Skeletal muscle satellite cell (primary cell): ENCODE data around the gene FGR.
"Not testable (repeated sequence)": the region's sequence is repeated elsewhere in the genome, so short reads cannot be mapped to it uniquely, and the experiment has no call there.

Source experiments
- H3K27me3 ChIP-seq: 2 replicates; pipeline ENCODE4 v1.7.0; 2013; ENCODE audit warnings: low read length; ENCODE audit not compliant: control insufficient read depth, insufficient read depth
- H3K36me3 ChIP-seq: 2 replicates; pipeline ENCODE4 v1.7.0; 2013; ENCODE audit warnings: mild to moderate bottlenecking, control low read depth, low read length; ENCODE audit not compliant: insufficient read depth
- H3K4me1 ChIP-seq: 2 replicates; pipeline ENCODE4 v1.7.0; 2013; ENCODE audit warnings: low read length; ENCODE audit not compliant: control insufficient read depth, insufficient read depth
- H3K4me2 ChIP-seq: 2 replicates; pipeline ENCODE4 v1.7.0; 2013; ENCODE audit warnings: mild to moderate bottlenecking, low read length
- H3K4me3 ChIP-seq: 2 replicates; pipeline ENCODE4 v1.7.0; 2013; ENCODE audit warnings: low read length
- H3K9ac ChIP-seq: 2 replicates; pipeline ENCODE4 v1.7.0; 2013; ENCODE audit warnings: mild to moderate bottlenecking, low read depth, low read length, moderate library complexity
- H3K9me3 ChIP-seq: replicated peaks from 2 replicates; pipeline ENCODE4 v1.7.0; 2013; ENCODE audit warnings: mild to moderate bottlenecking, control low read depth, low read length

The FGR gene

DNA sequence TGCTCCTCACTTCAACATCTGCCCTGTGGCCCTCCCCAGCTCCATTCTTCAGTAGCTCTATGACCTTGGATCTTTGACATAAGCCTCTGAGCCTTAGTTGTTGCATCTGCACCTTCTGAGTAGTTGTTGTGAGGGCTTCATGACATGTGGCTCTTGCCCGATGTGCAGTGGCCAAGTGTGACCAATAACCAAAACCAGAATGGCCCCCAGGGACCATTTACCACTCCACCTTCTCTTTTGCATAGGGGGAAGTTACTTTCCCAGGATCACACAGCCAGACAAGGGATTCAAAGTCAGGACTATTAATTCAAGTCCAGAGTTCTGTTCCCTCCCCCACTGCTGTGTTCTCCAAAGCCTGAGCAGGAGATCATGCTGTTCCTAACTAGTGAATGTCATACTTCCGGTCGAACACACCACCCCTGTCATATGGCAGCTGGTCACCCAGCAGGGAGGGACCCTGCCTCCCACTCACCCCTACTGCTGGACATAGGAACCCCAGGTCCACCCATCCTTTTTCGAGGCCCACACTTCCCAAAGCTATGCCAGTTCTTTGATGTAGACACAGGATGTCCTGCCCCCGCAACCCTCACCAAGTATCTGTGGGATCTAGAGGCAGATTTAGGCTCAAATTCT lies 4.0 kb downstream of the FGR start:
- Histone ChIP-seq H3K9me3 (no peaks in the 10 kb centered on the region), H3K4me3 (no peak overlapping the region), H3K4me2 (no peak overlapping the region), H3K36me3 (no peaks in the 10 kb centered on the region), H3K4me1 (peaks cover 16% of the 10 kb centered on the region), H3K9ac (no peak overlapping the region), H3K27me3 (peaks cover 28% of the 10 kb centered on the region)

DNA sequence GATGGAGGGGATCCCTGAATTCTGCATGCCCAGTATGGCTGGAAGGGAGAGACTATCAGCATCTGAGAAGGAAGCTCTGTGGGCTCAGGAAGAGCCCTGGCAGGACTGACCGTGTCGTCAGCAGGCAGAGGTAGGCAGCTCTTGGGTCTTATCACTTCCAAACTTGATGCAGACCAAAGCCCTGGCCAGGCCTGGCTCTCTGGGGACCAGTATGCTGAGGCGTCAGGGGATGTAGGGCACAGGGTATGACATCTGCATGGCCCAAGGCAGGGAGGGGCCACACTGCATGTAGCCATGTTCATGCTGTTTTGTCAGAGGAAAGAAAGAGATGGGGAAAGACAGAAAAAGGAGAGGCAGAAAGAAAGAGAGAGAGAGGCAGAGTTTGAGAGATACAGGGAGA lies 6.3 kb downstream of the FGR start:
- Histone ChIP-seq H3K36me3 (no peaks in the 10 kb centered on the region), H3K4me3 (no peak overlapping the region), H3K9me3 (no peaks in the 10 kb centered on the region), H3K4me1 (peaks cover 9% of the 10 kb centered on the region), H3K4me2 (no peak overlapping the region), H3K9ac (no peak overlapping the region), H3K27me3 (peaks cover 16% of the 10 kb centered on the region)

DNA sequence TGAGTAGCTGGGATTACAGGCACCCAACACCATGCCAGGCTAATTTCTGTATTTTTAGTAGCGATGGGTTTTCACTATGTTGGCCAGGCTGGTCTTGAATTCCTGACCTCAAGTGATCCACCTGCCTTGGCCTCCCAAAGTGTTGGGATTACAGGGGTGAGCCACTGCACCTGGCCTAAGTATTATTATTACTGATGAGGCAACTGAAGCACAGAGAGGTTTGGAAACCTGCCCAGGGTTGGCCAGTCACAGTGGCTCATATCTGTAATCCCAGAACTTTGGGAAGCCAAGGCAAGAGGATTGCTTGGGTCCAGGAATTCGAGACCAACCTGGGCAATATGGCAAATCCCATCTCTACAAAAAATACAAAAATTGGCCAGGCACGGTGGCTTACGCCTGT lies 7.3 kb downstream of the FGR start:
- not testable (repeated sequence) for H3K4me1 ChIP-seq, H3K4me3 ChIP-seq, H3K9ac ChIP-seq, H3K27me3 ChIP-seq, H3K4me2 ChIP-seq, H3K9me3 ChIP-seq, H3K36me3 ChIP-seq

DNA sequence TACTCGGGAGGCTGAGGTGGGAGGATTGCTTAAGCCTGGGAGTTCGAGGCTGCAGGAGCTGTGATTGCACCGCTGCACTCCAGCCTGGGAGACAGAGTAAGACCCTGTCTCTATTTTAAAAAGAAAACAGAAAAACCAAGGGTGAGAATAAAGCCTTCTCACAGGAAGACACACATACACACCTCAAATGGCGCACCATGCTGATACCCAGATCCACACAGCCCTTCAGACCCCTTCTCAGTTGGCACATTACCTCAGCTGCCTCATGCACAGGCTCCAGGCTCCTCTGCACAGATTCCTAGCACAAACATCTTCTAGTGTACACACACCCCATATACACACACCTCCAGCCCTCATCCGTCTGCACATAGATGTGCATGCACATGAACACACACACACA lies 7.9 kb downstream of the FGR start:
- no peaks in the 10 kb centered on the region for H3K36me3 ChIP-seq
- H3K9ac ChIP-seq: no peak overlapping the region
- H3K4me2 ChIP-seq: no peak overlapping the region
- no peaks in the 10 kb centered on the region for H3K9me3 ChIP-seq
- peaks cover 9% of the 10 kb centered on the region for H3K4me1 ChIP-seq
- peaks cover 9% of the 10 kb centered on the region for H3K27me3 ChIP-seq
- H3K4me3 ChIP-seq: no peak overlapping the region

DNA sequence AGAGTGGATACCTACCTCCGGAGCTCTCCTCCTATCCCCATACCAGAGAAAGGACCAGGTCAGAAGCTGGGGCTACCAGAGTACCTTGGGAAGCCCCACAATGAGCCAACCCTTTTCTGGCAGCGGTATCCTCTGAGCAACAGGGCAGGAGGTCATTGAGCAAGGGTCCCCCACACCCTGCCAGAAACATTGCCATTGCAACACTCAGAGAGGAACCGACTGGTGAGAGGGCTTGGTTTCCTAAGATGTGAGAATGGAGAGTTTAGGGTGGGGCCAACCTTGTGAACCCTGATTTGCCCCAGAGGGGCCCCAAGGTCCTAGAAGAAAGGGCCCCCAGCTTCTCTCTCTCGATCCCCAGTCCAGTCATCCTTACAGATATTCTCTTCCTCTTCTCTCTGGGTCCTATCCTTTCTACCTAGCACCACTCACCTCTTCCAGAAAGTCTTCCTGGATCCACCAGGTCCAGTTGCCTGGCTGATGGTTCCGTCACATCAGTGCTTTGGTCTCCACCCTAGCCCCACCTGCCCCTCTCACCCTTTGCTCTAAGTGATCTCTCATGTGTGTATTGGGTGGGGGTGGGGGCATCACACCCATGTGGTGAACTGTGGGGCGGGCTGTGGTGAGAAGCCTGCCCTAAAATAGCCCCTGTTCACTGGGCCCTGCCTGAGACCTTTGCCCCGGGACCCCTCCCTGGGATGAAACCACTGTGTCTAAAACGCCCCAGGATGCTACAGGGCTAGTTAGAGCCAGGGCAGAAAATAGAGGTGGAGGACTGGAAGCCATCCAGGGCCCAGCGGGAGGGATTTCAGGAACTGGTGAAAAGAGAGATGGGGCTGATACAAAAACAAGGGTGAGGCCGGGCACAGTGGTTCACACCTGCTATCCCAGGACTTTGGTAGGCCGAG lies 8.7 kb downstream of the FGR start:
- no peak overlapping the region for H3K4me2 ChIP-seq
- H3K9ac ChIP-seq: no peak overlapping the region
- H3K4me3 ChIP-seq: no peak overlapping the region
- no peaks in the 10 kb centered on the region for H3K36me3 ChIP-seq
- peaks cover 6% of the 10 kb centered on the region for H3K4me1 ChIP-seq
- H3K27me3 ChIP-seq: peaks cover 16% of the 10 kb centered on the region
- no peaks in the 10 kb centered on the region for H3K9me3 ChIP-seq

DNA sequence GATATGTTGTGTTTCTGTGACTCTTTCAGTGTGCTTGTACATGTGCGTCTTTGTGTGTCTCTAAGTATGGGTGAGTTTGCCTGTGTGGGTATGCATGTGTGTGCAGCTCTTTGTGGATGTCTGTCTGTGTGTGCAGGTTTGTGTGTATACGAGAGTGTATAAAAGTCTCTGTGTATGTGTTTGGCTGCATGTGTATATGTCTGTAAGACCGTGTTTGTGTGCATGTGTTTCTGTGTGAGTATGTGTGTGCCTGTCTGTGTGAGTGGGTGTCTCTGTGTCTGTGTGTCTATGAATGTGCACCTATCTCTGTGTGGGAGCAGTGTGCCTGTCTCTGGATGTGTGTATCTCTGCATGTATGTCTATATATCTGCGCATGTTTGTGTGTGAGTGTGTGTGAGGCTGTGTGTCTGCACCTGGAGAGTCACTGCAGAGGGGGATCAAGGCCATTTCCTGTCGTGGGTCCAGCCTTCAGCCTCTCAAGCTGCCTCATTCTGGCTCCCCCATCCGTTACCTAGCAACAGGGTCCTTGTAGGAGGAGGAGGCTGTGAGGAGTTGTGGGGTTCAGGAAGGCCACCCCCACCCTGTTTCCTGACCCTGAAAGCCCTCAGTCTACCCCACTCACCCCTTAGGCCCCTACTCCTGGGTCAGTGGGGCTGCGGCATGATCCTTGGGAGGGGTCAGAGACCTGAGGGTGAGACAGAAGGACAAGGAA lies 10.4 kb downstream of the FGR start:
- no peaks in the 10 kb centered on the region for H3K36me3 ChIP-seq
- H3K9me3 ChIP-seq: no peaks in the 10 kb centered on the region
- peaks cover 18% of the 10 kb centered on the region for H3K27me3 ChIP-seq
- H3K4me2 ChIP-seq: no peak overlapping the region
- no peaks in the 10 kb centered on the region for H3K4me1 ChIP-seq
- no peak overlapping the region for H3K9ac ChIP-seq
- no peak overlapping the region for H3K4me3 ChIP-seq

DNA sequence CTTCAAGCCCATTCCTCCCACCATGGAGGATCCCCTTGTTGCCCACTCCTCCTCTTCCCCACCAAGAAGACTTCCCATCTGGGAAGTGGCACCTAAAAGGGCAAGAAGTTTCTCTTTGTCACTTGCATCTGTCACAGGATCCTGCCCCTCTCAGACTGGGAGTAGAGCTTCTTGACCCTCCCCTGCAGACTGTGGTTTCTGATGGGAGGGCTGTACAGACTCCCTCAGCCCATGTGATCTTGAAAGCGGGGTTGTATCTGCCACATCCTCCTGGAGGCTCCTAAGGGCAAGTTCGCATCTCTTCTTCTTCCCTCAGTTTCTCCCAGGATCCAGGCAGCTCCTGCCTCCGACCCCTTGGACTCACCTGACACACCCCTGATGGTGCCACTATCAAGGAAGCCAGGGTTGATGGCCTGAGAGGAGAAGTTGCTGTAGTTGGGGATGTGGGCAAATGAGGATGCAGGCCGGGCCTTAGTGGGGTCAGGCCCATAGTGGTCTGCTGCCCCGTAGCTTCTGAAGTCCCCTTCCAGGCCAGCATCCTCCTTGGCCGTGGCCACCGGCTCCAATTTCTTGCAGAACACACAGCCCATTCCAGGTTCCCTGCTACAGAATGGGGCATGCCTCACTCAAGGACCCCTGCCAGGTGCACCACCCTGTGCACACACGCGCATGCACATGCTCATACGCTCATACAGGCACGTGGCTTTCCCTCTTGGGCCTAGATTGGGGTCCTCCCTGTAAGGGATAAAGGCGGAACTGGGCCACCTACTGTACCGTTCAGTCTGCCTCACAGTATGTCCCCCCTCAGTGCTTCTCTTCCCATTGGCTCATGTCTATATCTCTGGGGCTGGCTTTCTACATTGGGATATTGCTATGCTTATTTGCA lies 11.4 kb downstream of the FGR start:
- Histone ChIP-seq H3K9ac (no peak overlapping the region), H3K9me3 (no peaks in the 10 kb centered on the region), H3K4me2 (no peak overlapping the region), H3K27me3 (peaks cover 9% of the 10 kb centered on the region), H3K36me3 (no peaks in the 10 kb centered on the region), H3K4me3 (no peak overlapping the region), H3K4me1 (no peaks in the 10 kb centered on the region)

DNA sequence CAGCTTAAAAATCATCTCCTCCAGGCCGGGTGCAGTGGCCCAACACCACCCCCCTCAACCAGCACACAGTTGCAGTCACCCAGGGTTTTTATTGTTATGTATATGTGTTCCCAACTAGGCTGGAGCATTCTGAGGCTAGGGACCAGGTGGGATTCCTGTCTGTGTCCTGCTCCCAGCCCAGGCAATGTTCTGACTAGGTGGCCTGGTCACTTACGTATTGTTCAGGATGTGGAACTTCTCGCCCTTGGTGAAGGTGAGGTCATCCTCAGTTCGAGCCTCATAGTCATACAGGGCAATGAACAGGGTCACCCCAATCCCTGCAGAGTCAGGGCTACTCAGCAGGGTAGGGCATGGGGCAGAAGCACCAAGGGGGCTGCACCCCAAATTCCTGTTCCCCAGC lies 12.2 kb downstream of the FGR start:
- H3K9me3 ChIP-seq: no peaks in the 10 kb centered on the region
- no peak overlapping the region for H3K4me3 ChIP-seq
- H3K27me3 ChIP-seq: peaks cover 9% of the 10 kb centered on the region
- H3K9ac ChIP-seq: no peak overlapping the region
- H3K4me2 ChIP-seq: no peak overlapping the region
- no peaks in the 10 kb centered on the region for H3K4me1 ChIP-seq
- H3K36me3 ChIP-seq: no peaks in the 10 kb centered on the region

DNA sequence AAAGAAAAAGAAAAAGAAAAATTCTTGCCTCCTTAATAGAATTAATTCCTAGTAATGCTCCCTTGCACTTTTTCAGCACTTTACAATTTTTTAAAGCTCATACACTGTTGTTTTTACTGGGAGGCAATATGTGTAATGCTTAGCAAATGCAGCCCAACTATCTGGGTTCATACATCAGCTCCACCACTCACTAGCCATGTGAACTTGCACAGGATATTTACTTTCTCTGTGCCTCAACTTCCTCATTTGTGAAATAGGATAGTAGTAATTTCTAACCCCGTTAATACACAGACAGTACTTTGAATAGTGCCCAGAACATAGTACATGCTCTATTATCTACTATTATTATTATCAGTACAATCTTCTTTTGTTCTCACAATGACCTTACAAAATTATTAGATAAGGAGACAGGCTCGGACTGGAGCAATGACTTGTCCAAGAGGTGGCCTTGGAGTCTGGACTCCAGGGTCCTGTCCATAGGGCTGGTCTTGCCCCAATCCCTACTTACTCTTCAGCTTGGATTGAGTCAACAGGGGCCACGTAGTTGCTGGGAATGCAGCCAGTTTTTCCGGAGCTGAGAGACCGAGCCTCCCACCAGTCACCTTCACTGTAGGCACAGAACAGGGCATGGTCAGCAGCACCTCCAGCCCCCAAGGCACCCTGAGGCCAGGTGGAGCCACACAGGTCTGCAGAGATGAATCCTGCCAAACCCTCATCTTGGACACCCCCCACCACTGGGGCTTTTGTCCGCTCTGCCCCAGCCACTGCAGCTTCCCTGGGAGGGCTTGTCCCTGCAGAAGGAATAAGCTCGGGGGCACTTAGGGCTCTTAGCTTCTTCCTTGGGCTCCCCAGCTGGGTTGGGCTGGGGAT lies 13.7 kb downstream of the FGR start:
- peaks cover 9% of the 10 kb centered on the region for H3K27me3 ChIP-seq
- no peak overlapping the region for H3K4me3 ChIP-seq
- no peaks in the 10 kb centered on the region for H3K4me1 ChIP-seq
- no peak overlapping the region for H3K4me2 ChIP-seq
- H3K36me3 ChIP-seq: no peaks in the 10 kb centered on the region
- H3K9ac ChIP-seq: no peak overlapping the region
- no peaks in the 10 kb centered on the region for H3K9me3 ChIP-seq

DNA sequence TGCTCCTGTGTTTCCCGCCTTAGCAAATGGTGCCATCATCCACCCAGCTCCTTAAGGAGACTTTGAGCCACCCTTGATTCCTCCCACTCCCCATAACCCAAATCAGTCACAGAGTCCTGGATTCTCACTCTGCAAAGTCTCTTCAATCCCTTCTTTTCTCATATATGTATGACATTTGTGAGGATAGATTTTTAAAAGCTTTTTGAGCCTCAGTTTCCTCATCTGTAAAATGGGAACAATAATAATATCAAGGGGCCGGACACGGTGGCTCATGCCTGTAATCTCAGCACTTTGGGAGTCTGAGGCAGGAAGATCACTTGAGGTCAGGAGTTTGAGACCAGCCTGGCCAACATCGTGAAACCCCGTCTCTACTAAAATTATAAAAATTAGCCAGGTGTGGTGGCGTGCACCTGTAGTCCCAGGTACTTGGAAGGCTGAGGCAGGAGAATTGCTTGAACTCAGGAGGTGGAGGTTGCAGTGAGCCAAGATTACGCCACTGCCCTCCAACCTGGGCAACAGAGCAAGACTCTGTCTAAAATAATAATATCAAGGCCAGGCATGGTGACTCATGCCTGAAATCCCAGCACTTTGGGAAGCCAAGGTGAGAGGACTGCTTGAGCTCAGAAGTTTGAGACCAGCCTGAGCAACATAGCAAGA lies 15.1 kb downstream of the FGR start:
- not testable (repeated sequence) for H3K36me3 ChIP-seq, H3K4me1 ChIP-seq, H3K4me2 ChIP-seq, H3K9ac ChIP-seq, H3K4me3 ChIP-seq, H3K9me3 ChIP-seq
- peaks cover 15% of the 10 kb centered on the region for H3K27me3 ChIP-seq
